Measurements from ENCODE around the gene UBXN1. TPM values are rescaled to one million over a fixed set of nuclear protein-coding genes. Genes with fewer than 3 reads are reported as not detected.
A peak's percentile ranks its signal among the peaks of the same experiment; 100 is the strongest.

UBXN1 gene
- total and polyA plus RNA-seq, 10 of the 15 experiments (the other 5 are each of a cell fraction or from before 2014, with no cell fraction given): 7.0 to 173 (median 106) TPM

- Histone ChIP-seq H3K27ac (ENCODE audit: control insufficient read depth, insufficient read depth) (peak overlapping the region; percentile 88), H3K36me3 (ENCODE audit: control insufficient read depth in 2 of 2, insufficient read depth in 2 of 2, low read length in 1 of 2) (peaks cover 16 to 17% of the 10 kb centered on the region in 2 experiments), H2AFZ (ENCODE audit: control insufficient read depth, low read depth, low read length) (peak overlapping the region; percentile 93), H3K4me2 (ENCODE audit: control insufficient read depth, insufficient read depth) (peak overlapping the region; percentile 98), H3K27me3 (replicated peaks in 1 of 2; ENCODE audit: control insufficient read depth in 2 of 2, insufficient read depth in 2 of 2, low read length in 1 of 2) (no peaks in the 10 kb centered on the region), H3K79me2 (ENCODE audit: control insufficient read depth, insufficient read depth, low read length) (no peaks in the 10 kb centered on the region), H4K20me1 (ENCODE audit: control insufficient read depth, insufficient read depth) (no peaks in the 10 kb centered on the region), H3K9me3 (replicated peaks; ENCODE audit: control insufficient read depth, insufficient read depth, low read length) (no peaks in the 10 kb centered on the region), H3K4me3 (peak overlapping the region; percentile 83), H3K9ac (ENCODE audit: control insufficient read depth, insufficient read depth, low read length) (peak overlapping the region; percentile 90), H3K4me1 (ENCODE audit: control insufficient read depth, insufficient read depth, low read length) (peaks cover 37% of the 10 kb centered on the region)
- no peak for FAIRE-seq
- in situ Hi-C loops (cut with MboI): no loop called here
- DNase-seq (ENCODE audit: low read depth, low spot score): no peak
- POLR2A ChIA-PET: interaction anchor here (0.6 to 7.6 kb wide), 14 partner anchors 18 to 147 kb away, joined by 4 to 79 read pairs (median 5); partner anchors contain the start of genes B3GAT3, C11orf98, CSKMT and HNRNPUL2
- intact Hi-C loops (cut with micrococcal nuclease; ENCODE audit: unreplicated experiment): loop anchor here (1.0 to 5.0 kb wide), 2 partner anchors 19 to 106 kb away; partner anchors contain the start of genes HNRNPUL2 and MTA2
- RAD21 ChIA-PET (ENCODE audit: unreplicated experiment): interaction anchor here (0.6 to 1.8 kb wide), 7 partner anchors 18 to 152 kb away, joined by 3 to 8 read pairs (median 4); partner anchors contain the start of genes C11orf98, CSKMT, HNRNPUL2 and TAF6L
- TF ChIP-seq POLR2A (IDR thresholded peaks at IDR 0.05; ENCODE audit: low read depth, low read length) (peak; percentile 33), E2F8 (IDR thresholded peaks at IDR 0.05; ENCODE audit: low read depth, partially characterized antibody) (no peak)
- CTCF ChIA-PET: interaction anchor here (1.0 to 5.0 kb wide), 6 partner anchors 14 to 60 kb away, joined by 3 to 21 read pairs (median 6); partner anchors contain the start of genes HNRNPUL2, TTC9C and ZBTB3
- 4% methylated on average over 7 of the region's 7 CpGs for WGBS (ENCODE audit: insufficient coverage, insufficient replicate concordance, low lambda C conversion rate, missing lambda C conversion rate)
- BruUV-seq (replicated peaks): no TSS peak
- SMC1A ChIA-PET (ENCODE audit: uncharacterized antibody, unreplicated experiment): interaction anchor here (0.6 to 5.3 kb wide), 7 partner anchors 15 to 152 kb away, joined by 3 to 26 read pairs (median 3); partner anchors contain the start of genes HNRNPUL2, TAF6L and TTC9C
- ATAC-seq: peak; percentile 8
These were observed 29.9 kb upstream of the UBXN1 start for GRCh38 chr11:62708793-62709192.
